ENCODE measurements around the gene RTN3. TPM values are rescaled to one million over a fixed set of nuclear protein-coding genes. Genes with fewer than 3 reads are reported as not detected.

The RTN3 gene
- total RNA-seq, 1 experiment from 2014 or later: 145 TPM

- CTCF ChIA-PET: no interaction called here
- POLR2A ChIA-PET: interaction anchor here (0.6 kb wide), 1 partner anchor 184 kb away, joined by 3 read pairs; no protein-coding TSS in a partner anchor
Observed at GRCh38 chr11:63805844-63806415, 124.6 kb downstream of the RTN3 start.

More at GRCh38 chr11:63805844-63806415, 124.6 kb downstream of the RTN3 start:
- Histone ChIP-seq H3K4me3 (ENCODE audit: low read depth in 2 of 2, low read length in 2 of 2) (no peak overlapping the region), H3K9me3 (ENCODE audit: control insufficient read depth, insufficient read depth, low read depth, low read length) (no peaks in the 10 kb centered on the region), H3K36me3 (ENCODE audit: control insufficient read depth, insufficient read depth, low read length) (no peaks in the 10 kb centered on the region), H3K27ac (ENCODE audit: low read length) (no peak overlapping the region), H3K4me1 (ENCODE audit: control insufficient read depth, insufficient read depth, low read length) (peaks cover 19% of the 10 kb centered on the region), H3K27me3 (ENCODE audit: control insufficient read depth, insufficient read depth, low read length) (no peaks in the 10 kb centered on the region)
- TF ChIP-seq SIN3A (IDR thresholded peaks at IDR 0.05; ENCODE audit: borderline replicate concordance, insufficient read depth, low read depth, low read length) (no peak), POLR2AphosphoS5 (IDR thresholded peaks at IDR 0.05; ENCODE audit: low read depth, low read length) (no peak), CTCF (IDR thresholded peaks at IDR 0.05) (no peak), TCF7L2 (IDR thresholded peaks at IDR 0.05; ENCODE audit: low read depth, low read length) (no peak)
- TF ChIP-seq, protein P1, sequence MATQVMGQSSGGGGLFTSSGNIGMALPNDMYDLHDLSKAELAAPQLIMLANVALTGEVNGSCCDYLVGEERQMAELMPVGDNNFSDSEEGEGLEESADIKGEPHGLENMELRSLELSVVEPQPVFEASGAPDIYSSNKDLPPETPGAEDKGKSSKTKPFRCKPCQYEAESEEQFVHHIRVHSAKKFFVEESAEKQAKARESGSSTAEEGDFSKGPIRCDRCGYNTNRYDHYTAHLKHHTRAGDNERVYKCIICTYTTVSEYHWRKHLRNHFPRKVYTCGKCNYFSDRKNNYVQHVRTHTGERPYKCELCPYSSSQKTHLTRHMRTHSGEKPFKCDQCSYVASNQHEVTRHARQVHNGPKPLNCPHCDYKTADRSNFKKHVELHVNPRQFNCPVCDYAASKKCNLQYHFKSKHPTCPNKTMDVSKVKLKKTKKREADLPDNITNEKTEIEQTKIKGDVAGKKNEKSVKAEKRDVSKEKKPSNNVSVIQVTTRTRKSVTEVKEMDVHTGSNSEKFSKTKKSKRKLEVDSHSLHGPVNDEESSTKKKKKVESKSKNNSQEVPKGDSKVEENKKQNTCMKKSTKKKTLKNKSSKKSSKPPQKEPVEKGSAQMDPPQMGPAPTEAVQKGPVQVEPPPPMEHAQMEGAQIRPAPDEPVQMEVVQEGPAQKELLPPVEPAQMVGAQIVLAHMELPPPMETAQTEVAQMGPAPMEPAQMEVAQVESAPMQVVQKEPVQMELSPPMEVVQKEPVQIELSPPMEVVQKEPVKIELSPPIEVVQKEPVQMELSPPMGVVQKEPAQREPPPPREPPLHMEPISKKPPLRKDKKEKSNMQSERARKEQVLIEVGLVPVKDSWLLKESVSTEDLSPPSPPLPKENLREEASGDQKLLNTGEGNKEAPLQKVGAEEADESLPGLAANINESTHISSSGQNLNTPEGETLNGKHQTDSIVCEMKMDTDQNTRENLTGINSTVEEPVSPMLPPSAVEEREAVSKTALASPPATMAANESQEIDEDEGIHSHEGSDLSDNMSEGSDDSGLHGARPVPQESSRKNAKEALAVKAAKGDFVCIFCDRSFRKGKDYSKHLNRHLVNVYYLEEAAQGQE (IDR thresholded peaks at IDR 0.05; ENCODE audit: insufficient read depth in 1 of 2, low read depth in 2 of 2, low read length in 1 of 2): no peak
- ATAC-seq: no peak
- no peak for DNase-seq (ENCODE audit: low read depth, low spot score)
- no TSS peak for BruUV-seq (replicated peaks)
- intact Hi-C loops (cut with micrococcal nuclease; ENCODE audit: unreplicated experiment) (no loop called here), in situ Hi-C loops (cut with HindIII; ENCODE audit: low pct_unique_long_range_greater_than_20kb, low sequenced_read_pairs) (no loop called here)

Other genes starting within 250 kb of the RTN3 start
- not detected for gene PLAAT5, start 190.3 kb upstream of the RTN3 start, total RNA-seq (2021; ENCODE audit: unreplicated experiment)
- not detected for gene LGALS12, start 175.4 kb upstream of the RTN3 start, total RNA-seq (2021; ENCODE audit: unreplicated experiment)
- 15.2 TPM for gene PLAAT4, start 144.7 kb upstream of the RTN3 start, total RNA-seq (2021; ENCODE audit: unreplicated experiment)
- not detected for gene PLAAT2, start 118.1 kb upstream of the RTN3 start, total RNA-seq (2021; ENCODE audit: unreplicated experiment)
- 32.6 TPM for gene PLAAT3, start 67.1 kb upstream of the RTN3 start, total RNA-seq (2021; ENCODE audit: unreplicated experiment)
- 79.0 TPM for gene ATL3, start 10.1 kb upstream of the RTN3 start, total RNA-seq (2021; ENCODE audit: unreplicated experiment)
- 16.1 TPM for gene ZFTA, start 87.3 kb downstream of the RTN3 start, total RNA-seq (2021; ENCODE audit: unreplicated experiment)
- 59.1 TPM for gene SPINDOC, start 132.0 kb downstream of the RTN3 start, total RNA-seq (2021; ENCODE audit: unreplicated experiment)
- 41.1 TPM for gene MARK2, start 157.6 kb downstream of the RTN3 start, total RNA-seq (2021; ENCODE audit: unreplicated experiment)
- gene RCOR2, start 235.7 kb downstream of the RTN3 start, total RNA-seq (2021; ENCODE audit: unreplicated experiment): 10.2 TPM

Measured in Panc1 (cell line).